T-cell (primary cell): ENCODE results near the gene ANKDD1A. TPM values are rescaled to one million over a fixed set of nuclear protein-coding genes. Genes with fewer than 3 reads are reported as not detected.

ENCODE experiments used
- ATAC-seq, 4 experiments: fragments of 200-7000 bp in 3 of 4; fragments of 150-1000 bp in 1 of 4; cut with Tn5 transposase; replicated peaks in 1 of 4; 1 replicate in 3 of 4; 2 replicates in 1 of 4; pipeline ENCODE4 v1.10.0; 2021; ENCODE audit warnings: moderate library complexity in 3 of 4, mild to moderate bottlenecking in 2 of 4, moderate number of reproducible peaks in 1 of 4
- CTCF ChIA-PET, 2 donors: fragments of 300-600 bp; sonication (Branson Sonifier 250); formaldehyde crosslinking; loops; one replicate each; lab custom pipeline; 2022; ENCODE audit warnings: antibody characterized with exemption in 2 of 2; lab: Charles Lee
- POLR2A ChIA-PET, 2 donors: fragments of 300-600 bp; sonication (Branson Sonifier 250); formaldehyde crosslinking; loops; one replicate each; lab custom pipeline; 2022; ENCODE audit warnings: antibody characterized with exemption in 2 of 2; lab: Charles Lee
- DNase-seq, 35 experiments: peaks; one replicate each; pipeline versions ENCODE4 v3.0.0 to v3.0.0-alpha.2; 2013 to 2023
- H3K27ac ChIP-seq: one replicate; pipeline ENCODE4 v1.5.1; 2013; ENCODE audit warnings: low read length
- H3K27me3 ChIP-seq, 2 experiments: replicated peaks in 1 of 2; 1 replicate in 1 of 2; 2 replicates in 1 of 2; pipeline versions ENCODE4 v1.6.1 to v1.7.0; 2013; ENCODE audit warnings: low read length in 1 of 2, mixed read lengths in 1 of 2; ENCODE audit not compliant: control insufficient read depth in 2 of 2, insufficient read depth in 2 of 2; ENCODE audit errors: extremely low read depth in 1 of 2
- H3K36me3 ChIP-seq, 2 donors: 1 replicate in 1 of 2; 2 replicates in 1 of 2; pipeline versions ENCODE4 v1.6.1 to v1.7.0; 2013; ENCODE audit warnings: low read length in 1 of 2; ENCODE audit not compliant: control insufficient read depth in 2 of 2, insufficient read depth in 1 of 2; ENCODE audit errors: extremely low read depth in 1 of 2
- H3K4me1 ChIP-seq, 2 experiments: 1 replicate in 1 of 2; 2 replicates in 1 of 2; pipeline versions ENCODE4 v1.6.1 to v1.7.0; 2013; ENCODE audit warnings: low read length in 2 of 2, mixed read lengths in 1 of 2; ENCODE audit not compliant: insufficient read depth in 2 of 2, control insufficient read depth in 1 of 2; ENCODE audit errors: extremely low read depth in 1 of 2
- H3K4me3 ChIP-seq, 2 donors: 1 replicate in 1 of 2; 2 replicates in 1 of 2; pipeline versions ENCODE4 v1.5.1 to v1.7.0; 2013; ENCODE audit warnings: mild to moderate bottlenecking in 2 of 2, low read length in 1 of 2, moderate library complexity in 1 of 2; ENCODE audit not compliant: control insufficient read depth in 1 of 2; ENCODE audit errors: extremely low read depth in 1 of 2
- H3K9me3 ChIP-seq: 2 replicates; pipeline ENCODE4 v1.7.0; 2013
- H3K27ac Mint-ChIP-seq, 2 donors: one replicate each; pipeline ENCODE4 v1.8.0; 2020 to 2021; ENCODE audit warnings: mild to moderate bottlenecking in 2 of 2, mixed read lengths in 2 of 2
- H3K27me3 Mint-ChIP-seq, 2 donors: one replicate each; pipeline ENCODE4 v1.8.0; 2021 to 2022; ENCODE audit warnings: mixed read lengths in 2 of 2
- H3K36me3 Mint-ChIP-seq: one replicate; pipeline ENCODE4 v1.8.0; 2021; ENCODE audit warnings: mixed read lengths
- H3K4me1 Mint-ChIP-seq, 3 donors: one replicate each; pipeline ENCODE4 v1.8.0; 2020 to 2022; ENCODE audit warnings: mixed read lengths in 3 of 3, mild to moderate bottlenecking in 1 of 3
- H3K4me3 Mint-ChIP-seq, 3 donors: one replicate each; pipeline ENCODE4 v1.8.0; 2020 to 2022; ENCODE audit warnings: mild to moderate bottlenecking in 3 of 3, mixed read lengths in 3 of 3, moderate library complexity in 3 of 3
- H3K9me3 Mint-ChIP-seq, 3 donors: one replicate each; pipeline ENCODE4 v1.8.0; 2020 to 2022; ENCODE audit warnings: mixed read lengths in 3 of 3
- WGBS: methylation state at CpG from one replicate; pipeline ENCODE4 v1.1.5; 2013; ENCODE audit warnings: missing lambda C conversion rate; ENCODE audit not compliant: insufficient coverage; 5-methylcytosine and 5-hydroxymethylcytosine counted together
- total RNA-seq, 35 experiments: library from RNA in 6 of 35; stranded (reverse) in 6 of 35; fragments of 120-200 nt in 1 of 35; gene quantifications; one replicate each; pipeline versions ENCODE4 v1.2.1 to v1.2.4 and lab custom pipeline; 2013 to 2026

The ANKDD1A gene
- total RNA-seq, 5 donors from 2014 or later (not counting 1 experiment from before 2014, with no cell fraction given), result 1.7 to 13.4 (median 7.9) TPM

- Histone ChIP-seq H3K36me3 (no peaks in the 10 kb centered on the region), H3K27me3 (no peaks in the 10 kb centered on the region), H3K27ac (peak overlapping the region; percentile 82), H3K9me3 (no peaks in the 10 kb centered on the region), H3K4me3 (peak overlapping the region; percentile 38 to 48), H3K4me1 (peaks cover 52 to 71% of the 10 kb centered on the region in 2 experiments)
- peak overlapping the region; percentile 81 to 97 (median 82) for H3K4me3 Mint-ChIP-seq
- WGBS, result 3% methylated on average over 37 of the region's 44 CpGs
- POLR2A ChIA-PET, result interaction anchor here (0.5 to 1.6 kb wide), 8 partner anchors 10 to 752 kb away, joined by 3 to 8 read pairs (median 4); partner anchors contain the start of gene RNU5B-1 (in 1 of the 2)
- H3K36me3 Mint-ChIP-seq, result no peaks in the 10 kb centered on the region
- no peaks in the 10 kb centered on the region for H3K27me3 Mint-ChIP-seq
- ATAC-seq (peak; percentile 75 to 81 (median 80)), DNase-seq (peak; percentile 83 to 96 (median 92))
- CTCF ChIA-PET, result interaction anchor here (0.5 to 2.9 kb wide), 17 partner anchors 8 to 1800 kb away, joined by 3 to 42 read pairs (median 4); partner anchors contain the start of gene RNU5B-1 (in 1 of the 2)
- peaks cover 66 to 75% (median 72%) of the 10 kb centered on the region in 3 donors for H3K4me1 Mint-ChIP-seq
- peak overlapping the region; percentile 97 for H3K27ac Mint-ChIP-seq
- H3K9me3 Mint-ChIP-seq, result no peaks in the 10 kb centered on the region
These were observed 18.0 kb upstream of the ANKDD1A start for GRCh38 chr15:64893481-64894394.

GRCh38 chr15:64894395-64895056 lies 17.2 kb upstream of the ANKDD1A start:
- ChIA-PET CTCF (interaction anchor here (0.5 to 2.9 kb wide), 26 partner anchors 8 to 1799 kb away, joined by 3 to 42 read pairs (median 4); partner anchors contain the start of genes PIF1 (in 1 of the 2) and RNU5B-1 (in 1 of the 2)), POLR2A (interaction anchor here (0.5 to 1.6 kb wide), 6 partner anchors 9 to 717 kb away, joined by 3 to 7 read pairs (median 4); partner anchors contain the start of gene RNU5B-1 (in 1 of the 2))
- no peaks in the 10 kb centered on the region for H3K9me3 ChIP-seq
- Mint-ChIP-seq H3K9me3 (no peaks in the 10 kb centered on the region), H3K27me3 (no peaks in the 10 kb centered on the region), H3K4me1 (peaks cover 66 to 79% (median 72%) of the 10 kb centered on the region in 3 donors), H3K4me3 (peak overlapping the region; percentile 81 to 97 (median 82)), H3K36me3 (peaks cover 5% of the 10 kb centered on the region), H3K27ac (peak overlapping the region; percentile 97)
- no peaks in the 10 kb centered on the region for H3K27me3 ChIP-seq
- H3K27ac ChIP-seq, result peak overlapping the region; percentile 82
- peak overlapping the region; percentile 48 to 51 for H3K4me3 ChIP-seq
- peak; percentile 66 to 96 (median 90) for DNase-seq
- WGBS, result 1% methylated on average over 12 of the region's 20 CpGs
- H3K4me1 ChIP-seq, result peaks cover 52 to 71% of the 10 kb centered on the region in 2 experiments
- peak; percentile 77 to 79 (median 78) for ATAC-seq
- peaks cover 0 to 3% of the 10 kb centered on the region in 2 donors for H3K36me3 ChIP-seq

- WGBS, result 4% methylated on average over 3 of the region's 6 CpGs
- CTCF ChIA-PET, result interaction anchor here (0.5 to 2.9 kb wide), 15 partner anchors 14 to 195 kb away, joined by 3 to 42 read pairs (median 5); partner anchors contain the start of gene PIF1 (in 1 of the 2)
These were observed 16.2 kb upstream of the ANKDD1A start for GRCh38 chr15:64895285-64896065.

GRCh38 chr15:64896371-64897069 lies 15.2 kb upstream of the ANKDD1A start:
- no peak for ATAC-seq
- H3K9me3 ChIP-seq, result no peaks in the 10 kb centered on the region
- no peak for DNase-seq
- H3K36me3 ChIP-seq, result peaks cover 0 to 3% of the 10 kb centered on the region in 2 donors
- H3K27me3 Mint-ChIP-seq, result no peaks in the 10 kb centered on the region
- H3K4me1 Mint-ChIP-seq, result peaks cover 60 to 74% (median 66%) of the 10 kb centered on the region in 3 donors
- peaks cover 45 to 65% of the 10 kb centered on the region in 2 experiments for H3K4me1 ChIP-seq
- peaks cover 0 to 7% (median 2%) of the 10 kb centered on the region in 3 donors for H3K9me3 Mint-ChIP-seq
- peak overlapping the region; percentile 81 to 97 (median 82) for H3K4me3 Mint-ChIP-seq
- no peak overlapping the region for H3K4me3 ChIP-seq
- 92% methylated on average over 2 of the region's 6 CpGs for WGBS
- H3K36me3 Mint-ChIP-seq, result peaks cover 11% of the 10 kb centered on the region
- CTCF ChIA-PET, result interaction anchor here in 1 of 2 donors (0.6 kb wide), 1 partner anchor 76 kb away, joined by 3 read pairs; no protein-coding TSS in a partner anchor
- H3K27me3 ChIP-seq, result no peaks in the 10 kb centered on the region
- H3K27ac ChIP-seq, result peak overlapping the region; percentile 82
- H3K27ac Mint-ChIP-seq, result peak overlapping the region; percentile 97
- POLR2A ChIA-PET, result interaction anchor here in 1 of 2 donors (0.6 kb wide), 1 partner anchor 74 kb away, joined by 3 read pairs; no protein-coding TSS in a partner anchor

More at GRCh38 chr15:64895285-64896065, 16.2 kb upstream of the ANKDD1A start:
- H3K27ac ChIP-seq, result peak overlapping the region; percentile 82
- peak overlapping the region; percentile 81 to 97 (median 82) for H3K4me3 Mint-ChIP-seq
- H3K4me3 ChIP-seq, result peak overlapping the region; percentile 48 to 51
- peaks cover 66 to 79% (median 72%) of the 10 kb centered on the region in 3 donors for H3K4me1 Mint-ChIP-seq
- H3K36me3 Mint-ChIP-seq, result peaks cover 5% of the 10 kb centered on the region
- no peaks in the 10 kb centered on the region for H3K9me3 Mint-ChIP-seq
- POLR2A ChIA-PET, result interaction anchor here in 1 of 2 donors (0.5 to 1.6 kb wide), 2 partner anchors 55 to 428 kb away, joined by 3 to 7 read pairs; no protein-coding TSS in a partner anchor
- H3K9me3 ChIP-seq, result no peaks in the 10 kb centered on the region
- DNase-seq, result peak in 16 of 35 experiments; percentile 8 to 72 (median 24)
- H3K4me1 ChIP-seq, result peaks cover 52 to 71% of the 10 kb centered on the region in 2 experiments
- H3K27ac Mint-ChIP-seq, result peak overlapping the region; percentile 97
- ATAC-seq, result peak in 2 of 4 experiments; percentile 3 to 4
- peaks cover 0 to 3% of the 10 kb centered on the region in 2 donors for H3K36me3 ChIP-seq
- H3K27me3 Mint-ChIP-seq, result no peaks in the 10 kb centered on the region
- H3K27me3 ChIP-seq, result no peaks in the 10 kb centered on the region

GRCh38 chr15:64897345-64897985 lies 14.2 kb upstream of the ANKDD1A start:
- DNase-seq (no peak), ATAC-seq (no peak)
- Mint-ChIP-seq H3K27ac (peak overlapping the region; percentile 66 to 97), H3K36me3 (peaks cover 11% of the 10 kb centered on the region), H3K27me3 (no peaks in the 10 kb centered on the region), H3K9me3 (peaks cover 0 to 7% (median 2%) of the 10 kb centered on the region in 3 donors), H3K4me3 (peak overlapping the region in 1 of 3 donors; percentile 21), H3K4me1 (peaks cover 60 to 73% (median 66%) of the 10 kb centered on the region in 3 donors)
- ChIA-PET POLR2A (no interaction called here), CTCF (no interaction called here)
- 93% methylated on average over 3 of the region's 6 CpGs for WGBS
- Histone ChIP-seq H3K9me3 (no peaks in the 10 kb centered on the region), H3K4me1 (peaks cover 41 to 63% of the 10 kb centered on the region in 2 experiments), H3K27me3 (no peaks in the 10 kb centered on the region), H3K4me3 (no peak overlapping the region), H3K27ac (no peak overlapping the region), H3K36me3 (peaks cover 0 to 3% of the 10 kb centered on the region in 2 donors)
